HG02870 (cell line): ENCODE measurements around the gene TMEM37.

Experiments used
- ATAC-seq: cut with Tn5 transposase; IDR thresholded peaks from one replicate; pipeline ENCODE4 v1.9.1; 2021; ENCODE audit warnings: mild to moderate bottlenecking, moderate library complexity; ENCODE audit not compliant: unreplicated experiment

Gene TMEM37

GRCh38 chr2:119417908-119418307 lies 13.7 kb upstream of the TMEM37 start:
- ATAC-seq, result no peak

DNA sequence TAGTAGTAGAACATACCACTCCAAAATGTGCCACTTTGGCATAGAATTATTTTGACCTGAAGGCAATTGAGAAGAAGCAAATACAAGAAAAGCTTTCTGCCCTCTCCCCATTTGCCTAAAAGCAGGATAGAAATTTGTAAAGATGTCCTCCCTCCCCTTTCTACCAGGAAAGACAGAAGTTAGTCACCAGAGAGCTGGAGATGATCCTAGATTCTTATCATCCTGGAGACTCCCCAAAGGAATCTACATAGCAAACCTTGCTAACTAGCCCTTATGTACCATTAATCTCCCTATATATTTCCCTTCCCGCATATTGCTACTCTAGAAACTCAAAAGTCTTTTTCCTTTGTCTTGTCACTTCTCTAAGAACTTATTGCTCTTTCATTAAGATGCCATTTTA lies 12.6 kb upstream of the TMEM37 start:
- ATAC-seq, result no peak

GRCh38 chr2:119419803-119420508 lies 11.7 kb upstream of the TMEM37 start:
- no peak for ATAC-seq

DNA sequence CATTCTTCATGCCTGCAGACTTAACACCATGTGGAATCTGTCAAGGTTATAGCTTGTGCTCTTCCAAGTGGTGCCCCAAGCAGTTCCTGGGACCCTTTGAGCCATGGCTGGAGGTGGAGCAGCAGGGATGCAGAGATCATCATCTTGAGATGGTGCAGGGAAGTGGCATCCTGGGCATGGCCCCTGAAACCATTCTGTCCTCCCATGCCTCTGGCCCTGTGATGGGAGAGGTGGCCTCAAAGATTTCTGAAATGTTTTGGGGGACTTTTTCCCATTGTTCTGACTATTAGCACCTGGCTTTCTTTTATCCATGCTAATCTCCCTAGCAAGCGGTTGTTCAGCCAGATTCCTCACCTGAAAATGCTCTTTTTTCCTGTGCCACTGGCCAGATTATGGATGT lies 10.3 kb upstream of the TMEM37 start:
- ATAC-seq, result no peak

DNA sequence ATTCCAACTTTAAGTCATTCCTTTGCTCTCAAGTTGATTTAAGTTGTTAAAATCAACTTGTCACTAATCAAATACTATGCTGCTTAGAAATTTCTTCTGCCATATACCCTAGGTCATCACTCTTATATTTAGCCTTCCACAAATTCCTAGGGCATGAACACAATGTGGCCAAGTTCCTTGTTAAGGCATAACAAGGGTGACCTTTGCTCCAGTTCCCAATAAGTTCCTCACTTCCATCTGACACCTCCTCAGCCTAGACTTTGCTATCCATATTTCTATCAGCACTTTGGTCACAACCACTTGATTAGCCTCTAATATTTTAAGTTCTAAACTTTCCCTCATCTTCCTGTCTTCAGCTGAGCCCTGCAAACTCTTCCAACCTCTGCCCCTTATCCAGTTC lies 9.9 kb upstream of the TMEM37 start:
- ATAC-seq, result no peak

GRCh38 chr2:119422360-119423107 lies 9.1 kb upstream of the TMEM37 start:
- no peak for ATAC-seq

GRCh38 chr2:119423108-119423444 lies 8.6 kb upstream of the TMEM37 start:
- ATAC-seq, result no peak

DNA sequence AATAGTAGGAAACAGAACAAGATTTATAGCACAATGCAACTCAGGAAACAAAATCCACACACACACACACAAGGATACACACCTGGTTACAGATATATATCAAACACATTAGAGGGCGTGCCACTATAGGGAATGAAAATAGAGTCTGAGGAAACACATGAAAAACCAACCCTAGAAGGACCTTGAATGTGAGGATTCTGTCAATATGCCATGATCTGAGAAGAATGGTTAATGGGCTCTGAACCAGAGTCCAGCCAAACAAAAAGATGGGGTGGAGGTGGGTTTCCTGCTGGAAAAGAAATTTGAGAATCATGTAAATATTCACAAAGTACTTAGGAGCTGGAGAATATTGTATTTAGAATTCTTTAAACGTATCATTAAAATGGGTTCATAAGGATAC lies 7.8 kb upstream of the TMEM37 start:
- no peak for ATAC-seq

DNA sequence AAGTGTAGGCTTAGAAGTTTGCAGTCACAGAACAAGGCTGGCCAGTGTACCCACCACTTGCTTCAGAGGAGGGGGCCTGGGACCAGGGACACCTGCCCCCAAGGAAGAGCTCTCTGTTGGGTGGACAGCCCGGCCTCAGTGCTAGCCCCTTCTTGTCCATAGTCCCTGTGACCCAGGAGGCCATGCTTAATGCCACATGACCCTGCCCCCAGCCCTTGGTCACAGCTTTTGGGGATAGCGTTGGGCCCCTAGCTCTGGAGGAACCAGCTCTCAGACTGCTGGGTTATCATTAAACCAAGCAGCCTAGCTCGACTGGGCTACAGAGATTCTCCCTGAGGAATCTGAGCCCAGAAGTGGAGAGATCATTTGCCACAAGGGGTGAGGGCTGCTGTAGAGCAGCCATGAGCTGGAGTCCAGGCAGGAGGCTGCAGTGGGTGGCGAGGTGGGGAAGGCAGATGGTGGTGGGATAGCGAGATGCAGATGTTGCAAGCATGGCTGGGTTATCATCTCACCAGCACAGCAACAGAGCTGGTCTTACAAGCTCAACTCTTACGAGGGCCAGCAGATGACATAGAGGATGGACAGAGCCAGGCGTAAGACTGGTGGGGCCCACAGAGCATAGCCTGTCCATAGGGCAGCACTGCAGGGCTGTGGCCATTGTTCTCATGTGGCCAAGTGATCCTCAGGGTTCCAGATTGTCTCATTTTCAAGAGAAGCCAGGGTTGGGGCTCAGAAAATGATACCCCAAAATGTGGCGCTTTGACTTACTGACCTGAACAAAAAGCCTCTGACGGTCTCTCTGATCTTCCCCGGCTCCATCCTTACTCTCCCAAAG lies 7.2 kb upstream of the TMEM37 start:
- ATAC-seq, result no peak

- ATAC-seq, result no peak
These were observed 6.6 kb upstream of the TMEM37 start for GRCh38 chr2:119425119-119425405.

- no peak for ATAC-seq
These were observed 5.8 kb upstream of the TMEM37 start for GRCh38 chr2:119425620-119426395.

- no peak for ATAC-seq
These were observed 5.3 kb upstream of the TMEM37 start for GRCh38 chr2:119426396-119426675.

DNA sequence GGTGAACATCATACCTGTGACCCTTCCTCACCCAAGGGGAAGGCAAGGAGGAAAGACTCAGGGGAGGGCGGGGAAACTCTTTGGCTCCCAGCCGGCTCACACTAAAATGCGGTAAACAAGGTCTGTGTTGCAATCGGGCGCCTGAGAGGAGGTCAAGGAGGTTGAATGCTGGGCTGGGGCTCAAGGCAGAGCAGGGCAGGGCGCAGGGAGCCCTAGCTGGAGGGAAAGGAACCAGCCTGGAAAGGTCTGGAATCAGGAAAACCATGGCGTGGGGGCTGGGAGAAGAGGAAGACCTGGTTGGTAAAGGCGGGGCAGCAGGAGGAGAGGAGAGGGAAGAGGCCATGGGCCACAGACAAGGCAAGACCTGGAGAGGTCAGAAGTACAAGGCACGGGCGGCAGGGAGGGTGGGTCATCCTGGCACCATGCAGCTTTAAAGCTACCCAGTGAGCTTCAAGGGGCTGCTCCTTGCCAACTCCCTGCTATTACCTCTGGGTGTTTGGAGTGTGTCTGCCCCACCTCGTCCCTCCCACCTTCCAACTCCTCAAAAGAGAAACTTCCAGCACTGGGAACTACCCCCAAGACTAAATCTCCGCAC lies 4.8 kb upstream of the TMEM37 start:
- no peak for ATAC-seq

DNA sequence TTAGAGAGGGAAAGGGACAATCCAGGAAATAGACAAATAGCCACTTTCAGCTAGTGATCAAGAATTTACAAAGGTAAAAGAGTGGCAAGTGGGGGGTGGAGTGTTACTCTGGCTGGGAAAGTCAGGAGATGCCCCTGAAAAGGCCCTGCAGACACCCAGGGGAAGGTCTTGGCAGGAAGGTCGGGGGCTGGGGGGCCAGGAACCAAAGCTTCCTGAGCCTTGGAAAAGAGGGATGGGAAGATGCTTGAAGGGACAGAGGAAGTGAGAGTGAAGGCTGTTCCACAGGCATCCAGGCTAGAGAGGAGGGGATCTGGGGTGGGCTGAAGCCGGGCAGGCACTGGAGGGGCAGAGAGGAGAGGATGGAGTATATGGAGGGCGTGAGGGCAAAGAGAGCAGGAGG lies 3.9 kb upstream of the TMEM37 start:
- ATAC-seq, result no peak

- no peak for ATAC-seq
These were observed 3.0 kb upstream of the TMEM37 start for GRCh38 chr2:119428488-119429224.

- no peak for ATAC-seq
These were observed 2.3 kb upstream of the TMEM37 start for GRCh38 chr2:119429225-119429981.

- ATAC-seq, result no peak
These were observed 1.6 kb upstream of the TMEM37 start for GRCh38 chr2:119430023-119430498.

DNA sequence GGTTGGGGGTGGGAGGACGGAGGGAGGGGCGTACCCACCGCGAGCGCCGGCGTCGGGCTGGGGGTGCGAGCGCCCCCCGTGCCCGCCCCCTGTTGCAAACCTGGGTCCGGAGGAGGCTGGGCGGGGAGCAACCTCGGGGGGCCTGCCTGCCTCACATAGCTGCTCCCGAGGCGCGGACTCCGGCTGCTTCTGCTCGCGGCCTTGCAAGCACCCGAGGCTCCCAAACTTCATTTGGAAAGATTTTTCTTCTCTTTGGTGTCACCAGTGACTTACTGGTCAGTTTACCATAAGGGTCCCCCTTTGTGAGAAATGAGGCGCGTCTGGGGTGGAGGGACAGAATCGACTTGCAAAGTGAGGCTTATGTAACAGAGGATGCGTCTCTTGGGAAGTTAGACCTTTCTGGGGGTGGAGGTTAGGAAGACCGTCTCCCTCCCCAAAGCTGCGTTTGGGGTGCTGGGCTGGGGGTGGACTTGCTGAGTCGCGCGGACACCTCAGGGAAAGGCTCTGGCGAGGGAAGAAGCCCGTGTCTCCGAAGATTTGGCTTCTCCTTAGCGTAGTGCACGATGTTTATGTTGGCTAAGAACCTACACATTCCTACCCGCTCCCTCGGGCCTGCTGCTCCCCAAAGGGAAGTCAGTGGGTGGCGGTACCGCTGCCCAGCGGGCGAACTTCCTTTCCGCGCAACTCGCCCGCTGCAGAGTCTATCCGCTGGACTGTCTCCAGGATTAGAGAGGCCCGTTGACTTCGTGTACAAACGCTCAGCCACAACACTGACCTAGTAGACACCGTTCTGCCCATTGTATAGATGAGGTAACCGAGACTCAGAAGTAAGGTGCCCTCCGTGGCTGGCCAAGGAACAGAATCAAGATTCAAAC lies 559 bp downstream of the TMEM37 start:
- ATAC-seq, result no peak
